ENCODE results near the gene APBB2. TPM values are rescaled to one million over a fixed set of nuclear protein-coding genes. Genes with fewer than 3 reads are reported as not detected.

APBB2 gene
- total and polyA plus RNA-seq, 3 experiments from 2014 or later, result 0.86 to 1.1 TPM; not detected in 1

DNA sequence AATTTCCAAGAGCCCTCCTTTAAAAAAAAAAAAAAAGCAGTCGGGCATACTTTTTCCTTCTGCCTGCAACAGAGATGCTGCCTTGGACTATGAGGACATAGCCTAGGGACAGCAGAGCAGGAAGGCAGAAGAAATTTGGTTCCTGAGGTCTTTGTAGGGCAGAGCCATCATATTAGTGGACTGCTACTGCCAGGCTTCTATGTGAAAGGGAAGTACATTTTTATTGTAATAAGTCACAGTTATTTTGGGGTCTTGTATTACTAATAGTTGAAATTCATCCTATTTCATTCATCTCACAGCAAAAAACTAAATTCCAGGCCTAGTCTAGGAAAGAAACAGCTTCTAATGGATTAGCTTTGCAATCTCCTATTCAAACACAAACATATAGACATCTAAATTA lies 253.4 kb downstream of the APBB2 start:
- H3K27me3 ChIP-seq (ENCODE audit: insufficient read depth, low read length, poor library complexity, severe bottlenecking), result no peaks in the 10 kb centered on the region
- DNase-seq, result no peak
- H3K4me1 ChIP-seq (ENCODE audit: insufficient read depth, low read length), result no peaks in the 10 kb centered on the region
- Mint-ChIP-seq H3K4me3 (no peak overlapping the region), H3K27ac (no peak overlapping the region), H3K4me1 (no peaks in the 10 kb centered on the region), H3K9me3 (peaks cover 0 to 4% (median 0%) of the 10 kb centered on the region in 5 donors), H3K27me3 (peaks cover 2 to 6% of the 10 kb centered on the region in 2 donors), H3K36me3 (no peaks in the 10 kb centered on the region)
- no peak overlapping the region for H3K27ac ChIP-seq (ENCODE audit: low read depth, low read length)
- H3K4me3 ChIP-seq (ENCODE audit: low read length), result no peak overlapping the region
- ChIA-PET CTCF (no interaction called here), POLR2A (no interaction called here)
- no peaks in the 10 kb centered on the region for H3K36me3 ChIP-seq (ENCODE audit: insufficient read depth, low read length)
- no peaks in the 10 kb centered on the region for H3K9me3 ChIP-seq (ENCODE audit: low read length)

- H3K4me3 Mint-ChIP-seq, result no peak overlapping the region
- H3K36me3 Mint-ChIP-seq, result no peaks in the 10 kb centered on the region
- H3K9me3 Mint-ChIP-seq, result peaks cover 0 to 4% (median 0%) of the 10 kb centered on the region in 5 donors
- H3K4me1 Mint-ChIP-seq, result no peaks in the 10 kb centered on the region
- no peaks in the 10 kb centered on the region for H3K9me3 ChIP-seq (ENCODE audit: low read length)
- no peak overlapping the region for H3K4me3 ChIP-seq (ENCODE audit: low read length)
- no peaks in the 10 kb centered on the region for H3K36me3 ChIP-seq (ENCODE audit: insufficient read depth, low read length)
- H3K4me1 ChIP-seq (ENCODE audit: insufficient read depth, low read length), result no peaks in the 10 kb centered on the region
- H3K27me3 Mint-ChIP-seq, result peaks cover 3 to 6% of the 10 kb centered on the region in 2 donors
- CTCF ChIA-PET, result no interaction called here
- POLR2A ChIA-PET, result no interaction called here
- no peaks in the 10 kb centered on the region for H3K27me3 ChIP-seq (ENCODE audit: insufficient read depth, low read length, poor library complexity, severe bottlenecking)
- DNase-seq, result no peak
- no peak overlapping the region for H3K27ac Mint-ChIP-seq
- H3K27ac ChIP-seq (ENCODE audit: low read depth, low read length), result no peak overlapping the region
Observed at GRCh38 chr4:40957281-40957680, 257.1 kb downstream of the APBB2 start.

DNA sequence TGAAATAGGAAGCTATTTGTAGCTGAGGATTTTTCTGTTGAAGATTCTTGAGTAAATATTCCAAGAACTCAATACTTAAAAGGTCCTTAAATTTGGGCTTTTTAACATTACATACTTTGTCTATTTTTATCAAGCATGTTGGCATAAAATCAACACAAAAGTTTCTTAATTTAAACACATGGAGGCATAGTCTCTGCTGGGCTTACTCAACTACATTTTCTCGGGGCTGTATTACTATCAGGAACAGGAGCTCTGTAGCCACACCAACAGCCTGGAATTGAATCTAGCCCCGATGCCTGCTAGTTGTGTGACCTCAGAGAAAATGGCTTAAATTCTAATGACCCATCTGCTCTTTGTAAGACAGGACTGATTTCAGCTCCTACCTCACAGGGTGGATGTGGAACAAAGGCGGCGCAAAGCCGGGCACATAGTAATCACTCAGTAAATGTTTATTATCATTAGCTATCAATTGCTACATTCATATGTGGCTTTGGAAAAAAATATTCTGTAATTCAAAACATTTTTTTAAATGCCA lies 257.6 kb downstream of the APBB2 start:
- Histone ChIP-seq H3K9me3 (ENCODE audit: low read length) (no peaks in the 10 kb centered on the region), H3K36me3 (ENCODE audit: insufficient read depth, low read length) (no peaks in the 10 kb centered on the region), H3K4me1 (ENCODE audit: insufficient read depth, low read length) (no peaks in the 10 kb centered on the region), H3K27ac (ENCODE audit: low read depth, low read length) (no peak overlapping the region), H3K27me3 (ENCODE audit: insufficient read depth, low read length, poor library complexity, severe bottlenecking) (no peaks in the 10 kb centered on the region), H3K4me3 (ENCODE audit: low read length) (no peak overlapping the region)
- H3K36me3 Mint-ChIP-seq, result no peaks in the 10 kb centered on the region
- peaks cover 3 to 4% of the 10 kb centered on the region in 2 donors for H3K27me3 Mint-ChIP-seq
- CTCF ChIA-PET, result no interaction called here
- peaks cover 0 to 5% (median 0%) of the 10 kb centered on the region in 5 donors for H3K9me3 Mint-ChIP-seq
- POLR2A ChIA-PET, result no interaction called here
- H3K4me1 Mint-ChIP-seq, result no peaks in the 10 kb centered on the region
- DNase-seq, result no peak
- H3K4me3 Mint-ChIP-seq, result no peak overlapping the region
- no peak overlapping the region for H3K27ac Mint-ChIP-seq

DNA sequence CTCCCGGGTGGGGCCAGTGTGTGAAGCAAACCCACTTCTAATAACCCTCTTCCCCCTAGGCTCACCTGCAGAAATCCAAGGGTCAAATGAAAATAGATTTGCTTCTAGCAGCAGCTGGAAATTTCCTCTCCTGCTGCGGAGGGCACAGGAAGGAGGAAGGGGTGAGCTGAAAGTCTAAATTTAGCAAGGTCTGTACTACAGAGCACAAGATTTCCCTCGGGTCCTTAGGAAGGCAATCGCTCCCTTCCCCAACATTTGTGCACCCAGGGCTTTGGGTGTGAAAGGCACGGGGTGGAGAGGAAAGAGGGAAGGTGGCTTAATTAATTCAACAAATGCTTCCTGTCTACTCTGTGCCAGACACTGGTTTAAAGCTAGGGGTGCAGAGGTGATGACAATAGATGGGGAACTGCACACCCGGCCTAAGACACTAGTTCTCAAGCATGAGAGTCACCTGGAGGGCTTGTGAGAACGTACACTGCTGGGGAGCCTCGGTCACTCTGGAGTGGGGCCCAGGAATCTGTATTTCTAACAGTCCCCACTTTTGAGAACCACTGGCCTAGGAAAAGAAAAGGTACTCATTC lies 260.2 kb downstream of the APBB2 start:
- DNase-seq, result no peak
- Histone ChIP-seq H3K4me3 (ENCODE audit: low read length) (no peak overlapping the region), H3K9me3 (ENCODE audit: low read length) (no peaks in the 10 kb centered on the region), H3K36me3 (ENCODE audit: insufficient read depth, low read length) (no peaks in the 10 kb centered on the region), H3K27ac (ENCODE audit: low read depth, low read length) (no peak overlapping the region), H3K4me1 (ENCODE audit: insufficient read depth, low read length) (no peaks in the 10 kb centered on the region), H3K27me3 (ENCODE audit: insufficient read depth, low read length, poor library complexity, severe bottlenecking) (no peaks in the 10 kb centered on the region)
- ChIA-PET CTCF (no interaction called here), POLR2A (no interaction called here)
- peaks cover 0 to 2% (median 0%) of the 10 kb centered on the region in 5 donors for H3K9me3 Mint-ChIP-seq
- no peak overlapping the region for H3K27ac Mint-ChIP-seq
- no peaks in the 10 kb centered on the region for H3K4me1 Mint-ChIP-seq
- H3K4me3 Mint-ChIP-seq, result no peak overlapping the region
- peaks cover 3 to 5% of the 10 kb centered on the region in 2 donors for H3K27me3 Mint-ChIP-seq
- no peaks in the 10 kb centered on the region for H3K36me3 Mint-ChIP-seq

- POLR2A ChIA-PET, result no interaction called here
- no peak overlapping the region for H3K4me3 Mint-ChIP-seq
- no peak overlapping the region for H3K27ac ChIP-seq (ENCODE audit: low read depth, low read length)
- no peak for DNase-seq
- no peaks in the 10 kb centered on the region for H3K4me1 Mint-ChIP-seq
- H3K9me3 Mint-ChIP-seq, result peaks cover 0 to 2% (median 0%) of the 10 kb centered on the region in 5 donors
- no peak overlapping the region for H3K27ac Mint-ChIP-seq
- CTCF ChIA-PET, result no interaction called here
- no peaks in the 10 kb centered on the region for H3K36me3 Mint-ChIP-seq
- no peak overlapping the region for H3K4me3 ChIP-seq (ENCODE audit: low read length)
- no peaks in the 10 kb centered on the region for H3K4me1 ChIP-seq (ENCODE audit: insufficient read depth, low read length)
- H3K36me3 ChIP-seq (ENCODE audit: insufficient read depth, low read length), result no peaks in the 10 kb centered on the region
- no peaks in the 10 kb centered on the region for H3K27me3 ChIP-seq (ENCODE audit: insufficient read depth, low read length, poor library complexity, severe bottlenecking)
- peaks cover 0 to 5% of the 10 kb centered on the region in 2 donors for H3K27me3 Mint-ChIP-seq
- no peaks in the 10 kb centered on the region for H3K9me3 ChIP-seq (ENCODE audit: low read length)
Observed at GRCh38 chr4:40953283-40954087, 260.9 kb downstream of the APBB2 start.

DNA sequence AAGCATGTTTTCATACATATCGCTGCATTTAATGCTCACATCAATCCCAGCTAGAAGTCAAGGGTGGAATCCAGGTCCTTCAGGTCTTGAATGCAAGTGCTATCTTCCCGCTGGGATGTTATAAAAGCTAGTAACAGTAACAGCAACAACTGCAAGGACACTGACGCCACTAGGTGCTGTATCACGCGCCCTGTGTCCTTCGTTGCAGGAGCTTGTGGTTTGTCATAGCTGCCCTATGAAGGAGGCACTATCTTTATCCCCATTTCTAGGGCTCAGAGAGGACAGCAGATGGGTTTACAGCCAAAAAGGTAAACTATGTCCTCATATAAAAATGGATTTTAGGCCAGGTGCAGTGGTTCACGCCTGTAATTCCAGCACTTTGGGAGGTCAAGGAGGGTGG lies 261.7 kb downstream of the APBB2 start:
- Histone ChIP-seq H3K27ac (ENCODE audit: low read depth, low read length) (no peak overlapping the region), H3K27me3 (ENCODE audit: insufficient read depth, low read length, poor library complexity, severe bottlenecking) (no peaks in the 10 kb centered on the region), H3K4me3 (ENCODE audit: low read length) (no peak overlapping the region), H3K9me3 (ENCODE audit: low read length) (no peaks in the 10 kb centered on the region), H3K4me1 (ENCODE audit: insufficient read depth, low read length) (no peaks in the 10 kb centered on the region), H3K36me3 (ENCODE audit: insufficient read depth, low read length) (no peaks in the 10 kb centered on the region)
- no peak for DNase-seq
- ChIA-PET CTCF (no interaction called here), POLR2A (no interaction called here)
- H3K9me3 Mint-ChIP-seq, result peaks cover 0 to 2% (median 0%) of the 10 kb centered on the region in 5 donors
- H3K36me3 Mint-ChIP-seq, result no peaks in the 10 kb centered on the region
- H3K4me1 Mint-ChIP-seq, result no peaks in the 10 kb centered on the region
- no peak overlapping the region for H3K27ac Mint-ChIP-seq
- H3K27me3 Mint-ChIP-seq, result peaks cover 0 to 5% of the 10 kb centered on the region in 2 donors
- H3K4me3 Mint-ChIP-seq, result no peak overlapping the region

DNA sequence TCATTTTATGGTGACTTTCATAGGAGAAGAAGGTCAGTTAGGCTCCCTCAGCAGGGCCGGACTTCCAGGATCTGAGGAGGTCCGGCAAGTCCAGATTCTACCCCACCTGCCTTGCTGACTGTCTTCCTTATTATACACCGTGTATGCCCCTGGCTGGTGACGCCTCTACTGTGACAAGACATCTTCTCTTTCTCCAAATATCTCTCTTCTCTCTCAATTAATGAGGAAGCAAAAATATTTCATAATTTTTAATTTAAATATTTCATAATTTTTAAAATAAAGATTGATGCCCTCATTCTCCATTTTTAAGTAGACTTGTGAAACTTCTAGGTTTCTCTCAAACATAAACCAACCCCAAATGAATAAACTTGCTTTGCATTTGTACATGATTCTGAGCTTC lies 262.1 kb downstream of the APBB2 start:
- Mint-ChIP-seq H3K9me3 (peaks cover 0 to 2% (median 0%) of the 10 kb centered on the region in 5 donors), H3K27me3 (peaks cover 0 to 5% of the 10 kb centered on the region in 2 donors), H3K36me3 (no peaks in the 10 kb centered on the region), H3K4me1 (no peaks in the 10 kb centered on the region), H3K27ac (no peak overlapping the region), H3K4me3 (no peak overlapping the region)
- Histone ChIP-seq H3K4me3 (ENCODE audit: low read length) (no peak overlapping the region), H3K4me1 (ENCODE audit: insufficient read depth, low read length) (no peaks in the 10 kb centered on the region), H3K9me3 (ENCODE audit: low read length) (no peaks in the 10 kb centered on the region), H3K27ac (ENCODE audit: low read depth, low read length) (no peak overlapping the region), H3K27me3 (ENCODE audit: insufficient read depth, low read length, poor library complexity, severe bottlenecking) (no peaks in the 10 kb centered on the region), H3K36me3 (ENCODE audit: insufficient read depth, low read length) (no peaks in the 10 kb centered on the region)
- ChIA-PET POLR2A (no interaction called here), CTCF (no interaction called here)
- no peak for DNase-seq

- Mint-ChIP-seq H3K36me3 (no peaks in the 10 kb centered on the region), H3K27me3 (peaks cover 0 to 5% of the 10 kb centered on the region in 2 donors), H3K4me3 (no peak overlapping the region), H3K4me1 (no peaks in the 10 kb centered on the region), H3K27ac (no peak overlapping the region), H3K9me3 (peaks cover 0 to 2% (median 0%) of the 10 kb centered on the region in 5 donors)
- Histone ChIP-seq H3K9me3 (ENCODE audit: low read length) (no peaks in the 10 kb centered on the region), H3K27ac (ENCODE audit: low read depth, low read length) (no peak overlapping the region), H3K4me1 (ENCODE audit: insufficient read depth, low read length) (no peaks in the 10 kb centered on the region), H3K27me3 (ENCODE audit: insufficient read depth, low read length, poor library complexity, severe bottlenecking) (no peaks in the 10 kb centered on the region), H3K4me3 (ENCODE audit: low read length) (no peak overlapping the region), H3K36me3 (ENCODE audit: insufficient read depth, low read length) (no peaks in the 10 kb centered on the region)
- CTCF ChIA-PET, result no interaction called here
- DNase-seq, result no peak
- POLR2A ChIA-PET, result no interaction called here
Observed at GRCh38 chr4:40951026-40951425, 263.3 kb downstream of the APBB2 start.
